Measurements from ENCODE around the gene LIX1L.
A peak's percentile ranks its signal among the peaks of the same experiment; 100 is the strongest.

The LIX1L gene

GRCh38 chr1:145892486-145893087 is 65.2 kb downstream of the LIX1L start:
- DNase-seq = peak; percentile 48

- peak; percentile 98 for DNase-seq
Observed at GRCh38 chr1:145891587-145892485, 66.0 kb downstream of the LIX1L start.

GRCh38 chr1:145891143-145891542 is 66.7 kb downstream of the LIX1L start:
- no peak for DNase-seq

- no peak for DNase-seq
Observed at GRCh38 chr1:145889722-145890121, 68.1 kb downstream of the LIX1L start.

GRCh38 chr1:145887631-145888030 is 70.2 kb downstream of the LIX1L start:
- DNase-seq = no peak

GRCh38 chr1:145886816-145887215 is 71.0 kb downstream of the LIX1L start:
- no peak for DNase-seq

GRCh38 chr1:145886390-145886789 is 71.4 kb downstream of the LIX1L start:
- no peak for DNase-seq

GRCh38 chr1:145885738-145886287 is 72.0 kb downstream of the LIX1L start, which contains the start of gene ANKRD35:
Gene ANKRD35, minus strand, starts transcription at chr1:145885866. Its CDS starts 108 bp downstream, at chr1:145885758.
- DNase-seq = peak; percentile 51

GRCh38 chr1:145884675-145885074 is 73.1 kb downstream of the LIX1L start:
- peak; percentile 33 for DNase-seq
